Measurements from ENCODE around the gene TBCA. TPM values are rescaled to one million over a fixed set of nuclear protein-coding genes. Genes with fewer than 3 reads are reported as not detected.

Gene TBCA
- total RNA-seq, 4 donors from 2014 or later: 141 to 174 (median 150) TPM

GRCh38 chr5:77791356-77791755 is 15.2 kb upstream of the TBCA start:
- Histone ChIP-seq H3K4me1 (no peaks in the 10 kb centered on the region), H3K36me3 (no peaks in the 10 kb centered on the region), H3K27me3 (peaks cover 0 to 4% (median 2%) of the 10 kb centered on the region in 4 donors), H3K27ac (no peak overlapping the region), H3K4me3 (no peak overlapping the region), H3K9me3 (no peaks in the 10 kb centered on the region)
- no peak for DNase-seq
- 75 to 84% methylated on average over 2 of the region's 2 CpGs for WGBS, 2 donors
- intact Hi-C loops (cut with DNase I): no loop called here
- TF ChIP-seq POLR2A (IDR thresholded peaks at IDR 0.05): no peak
- no peak for TF ChIP-seq CTCF (IDR thresholded peaks at IDR 0.05)

- Histone ChIP-seq H3K36me3 (no peaks in the 10 kb centered on the region), H3K9me3 (no peaks in the 10 kb centered on the region), H3K27me3 (peaks cover 0 to 4% (median 0%) of the 10 kb centered on the region in 4 donors), H3K27ac (no peak overlapping the region), H3K4me1 (no peaks in the 10 kb centered on the region), H3K4me3 (no peak overlapping the region)
- intact Hi-C loops (cut with DNase I): no loop called here
- TF ChIP-seq CTCF (IDR thresholded peaks at IDR 0.05) (no peak), POLR2A (IDR thresholded peaks at IDR 0.05) (no peak)
- WGBS, 2 donors: 79 to 98% methylated on average over 4 to 8 of the region's 17 CpGs
- no peak for DNase-seq
Observed at GRCh38 chr5:77785229-77785628, 9.1 kb upstream of the TBCA start.

GRCh38 chr5:77784735-77785134 is 8.6 kb upstream of the TBCA start:
- H3K4me1 ChIP-seq: no peaks in the 10 kb centered on the region
- no peaks in the 10 kb centered on the region for H3K9me3 ChIP-seq
- no peaks in the 10 kb centered on the region for H3K36me3 ChIP-seq
- intact Hi-C loops (cut with DNase I): no loop called here
- no peak for DNase-seq
- H3K27ac ChIP-seq: no peak overlapping the region
- H3K4me3 ChIP-seq: no peak overlapping the region
- no peak for TF ChIP-seq CTCF (IDR thresholded peaks at IDR 0.05)
- no peak for TF ChIP-seq POLR2A (IDR thresholded peaks at IDR 0.05)
- WGBS, 2 donors: 95 to 97% methylated on average over 8 to 9 of the region's 21 CpGs
- H3K27me3 ChIP-seq: peaks cover 0 to 4% (median 0%) of the 10 kb centered on the region in 4 donors

- WGBS, 2 donors: 85 to 91% methylated on average over 1 of the region's 1 CpG
- intact Hi-C loops (cut with DNase I): no loop called here
Observed at GRCh38 chr5:77781076-77781475, 4.9 kb upstream of the TBCA start.

GRCh38 chr5:77778881-77779438 is 2.8 kb upstream of the TBCA start:
- Histone ChIP-seq H3K27ac (no peak overlapping the region), H3K4me3 (no peak overlapping the region), H3K36me3 (no peaks in the 10 kb centered on the region), H3K9me3 (no peaks in the 10 kb centered on the region), H3K27me3 (no peaks in the 10 kb centered on the region), H3K4me1 (peaks cover 8 to 23% (median 17%) of the 10 kb centered on the region in 3 donors)
- no peak for TF ChIP-seq CTCF (IDR thresholded peaks at IDR 0.05)
- TF ChIP-seq POLR2A (IDR thresholded peaks at IDR 0.05): no peak
- 89 to 95% methylated on average over 2 of the region's 2 CpGs for WGBS, 2 donors
- no peak for DNase-seq
- intact Hi-C loops (cut with DNase I): no loop called here

More at GRCh38 chr5:77781076-77781475, 4.9 kb upstream of the TBCA start:
- no peaks in the 10 kb centered on the region for H3K9me3 ChIP-seq
- no peak for TF ChIP-seq CTCF (IDR thresholded peaks at IDR 0.05)
- no peak for TF ChIP-seq POLR2A (IDR thresholded peaks at IDR 0.05)
- peaks cover 0 to 7% (median 4%) of the 10 kb centered on the region in 3 donors for H3K4me1 ChIP-seq
- no peaks in the 10 kb centered on the region for H3K27me3 ChIP-seq
- no peak overlapping the region for H3K27ac ChIP-seq
- no peak overlapping the region for H3K4me3 ChIP-seq
- no peak for DNase-seq
- no peaks in the 10 kb centered on the region for H3K36me3 ChIP-seq
